GM04503 (cell line): Measurements from ENCODE around the gene CAT.
A peak's percentile ranks its signal among the peaks of the same experiment; 100 is the strongest.

ENCODE experiments used
- DNase-seq: peaks from one replicate; pipeline ENCODE4 v3.0.0-alpha.2; 2012; ENCODE audit warnings: low read depth

Gene CAT

GRCh38 chr11:34495724-34496377, 57.1 kb downstream of the CAT start:
- no peak for DNase-seq

GRCh38 chr11:34499719-34500500, 61.2 kb downstream of the CAT start:
- DNase-seq = no peak

- DNase-seq = peak; percentile 69
Observed at GRCh38 chr11:34501500-34501899, 62.8 kb downstream of the CAT start.

- DNase-seq = no peak
Observed at GRCh38 chr11:34501949-34502348, 63.2 kb downstream of the CAT start.

DNA sequence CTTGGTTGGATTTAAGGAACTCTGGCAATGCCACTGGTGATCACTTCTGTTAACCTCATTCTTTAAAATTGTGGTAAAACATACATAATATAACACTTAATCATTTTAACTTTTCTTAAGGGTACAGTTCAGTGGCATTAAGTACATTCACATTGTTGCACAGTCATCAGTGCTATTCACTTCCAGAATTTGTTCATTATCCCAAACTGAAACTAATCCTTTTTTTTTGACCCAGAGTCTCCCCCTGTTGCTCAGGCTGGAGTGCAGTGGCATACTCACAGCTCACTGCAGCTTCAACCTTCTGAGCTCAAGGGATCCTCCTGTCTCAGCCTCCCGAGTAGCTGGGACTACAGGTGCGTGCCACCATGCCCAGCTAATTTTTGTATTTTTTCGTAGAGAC, 64.2 kb downstream of the CAT start:
- DNase-seq = no peak

- no peak for DNase-seq
Observed at GRCh38 chr11:34505874-34506273, 67.1 kb downstream of the CAT start.

GRCh38 chr11:34507156-34507555, 68.4 kb downstream of the CAT start:
- DNase-seq = no peak

GRCh38 chr11:34507610-34508009, 68.9 kb downstream of the CAT start:
- no peak for DNase-seq

DNA sequence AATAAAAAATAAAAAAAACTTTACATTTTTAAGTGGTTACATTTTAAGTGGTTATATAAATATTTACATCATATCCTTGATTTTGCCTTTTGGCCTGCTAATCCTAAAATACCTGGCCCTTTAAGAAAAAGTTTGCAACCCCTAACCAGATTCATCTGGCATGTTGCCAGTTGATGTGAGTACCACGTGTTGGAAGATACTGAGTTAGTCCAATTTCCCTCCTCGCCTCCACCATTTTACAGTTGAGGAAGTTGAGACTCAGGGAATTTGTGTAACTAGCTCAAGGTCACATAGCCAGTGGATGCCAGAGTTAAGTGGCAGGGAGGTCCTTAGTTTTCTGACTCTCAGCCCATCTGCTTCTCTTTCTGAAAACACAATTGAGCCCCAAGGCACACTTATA, 69.8 kb downstream of the CAT start:
- no peak for DNase-seq

DNA sequence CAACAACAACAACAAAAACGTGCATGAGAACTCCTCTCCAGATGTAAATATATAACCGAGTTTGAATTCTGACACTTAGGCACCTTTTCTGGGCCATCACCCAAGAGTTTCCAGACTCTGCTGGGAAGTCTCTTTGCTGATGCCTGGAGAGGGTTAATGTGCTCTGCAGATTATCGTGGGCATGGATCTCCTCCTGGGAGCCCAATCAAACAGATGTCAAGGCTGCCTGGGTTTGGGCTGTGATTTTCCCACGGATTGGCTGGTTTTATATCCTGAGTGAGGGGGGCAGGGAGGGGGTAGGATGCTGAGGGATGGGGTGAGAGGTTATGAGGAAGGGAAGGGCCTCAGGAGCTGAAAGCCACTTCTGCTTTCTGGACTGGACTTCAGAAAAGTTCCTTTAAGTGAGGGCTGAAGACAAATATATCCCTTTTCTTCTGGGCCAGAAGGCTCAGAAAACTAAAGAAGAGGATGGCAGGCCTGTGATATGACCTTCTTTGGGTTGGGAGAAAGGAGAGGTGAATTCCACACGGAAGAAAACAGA, 70.7 kb downstream of the CAT start:
- DNase-seq = no peak

DNA sequence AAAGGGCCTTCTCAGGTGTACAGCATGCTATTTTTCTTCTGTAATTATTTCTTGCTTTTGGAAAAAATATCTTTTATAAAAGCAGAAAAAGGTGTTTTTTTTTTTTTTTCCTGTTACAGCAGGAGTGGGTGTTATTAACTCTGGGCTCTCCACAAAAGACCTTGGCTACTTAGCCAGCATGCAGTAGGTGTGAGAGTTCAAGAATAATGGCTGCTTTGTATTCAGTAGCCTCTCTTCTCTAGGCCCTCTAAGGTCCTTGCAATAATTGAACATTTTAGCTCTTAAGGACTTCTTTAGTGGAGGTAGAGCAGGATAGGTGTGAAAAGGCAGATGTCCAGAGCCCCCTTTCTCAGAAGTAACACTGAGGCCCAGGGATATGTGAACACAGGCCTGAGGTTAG, 71.5 kb downstream of the CAT start:
- DNase-seq = no peak

GRCh38 chr11:34510673-34511072, 71.9 kb downstream of the CAT start:
- no peak for DNase-seq

- no peak for DNase-seq
Observed at GRCh38 chr11:34512840-34513681, 74.3 kb downstream of the CAT start.

DNA sequence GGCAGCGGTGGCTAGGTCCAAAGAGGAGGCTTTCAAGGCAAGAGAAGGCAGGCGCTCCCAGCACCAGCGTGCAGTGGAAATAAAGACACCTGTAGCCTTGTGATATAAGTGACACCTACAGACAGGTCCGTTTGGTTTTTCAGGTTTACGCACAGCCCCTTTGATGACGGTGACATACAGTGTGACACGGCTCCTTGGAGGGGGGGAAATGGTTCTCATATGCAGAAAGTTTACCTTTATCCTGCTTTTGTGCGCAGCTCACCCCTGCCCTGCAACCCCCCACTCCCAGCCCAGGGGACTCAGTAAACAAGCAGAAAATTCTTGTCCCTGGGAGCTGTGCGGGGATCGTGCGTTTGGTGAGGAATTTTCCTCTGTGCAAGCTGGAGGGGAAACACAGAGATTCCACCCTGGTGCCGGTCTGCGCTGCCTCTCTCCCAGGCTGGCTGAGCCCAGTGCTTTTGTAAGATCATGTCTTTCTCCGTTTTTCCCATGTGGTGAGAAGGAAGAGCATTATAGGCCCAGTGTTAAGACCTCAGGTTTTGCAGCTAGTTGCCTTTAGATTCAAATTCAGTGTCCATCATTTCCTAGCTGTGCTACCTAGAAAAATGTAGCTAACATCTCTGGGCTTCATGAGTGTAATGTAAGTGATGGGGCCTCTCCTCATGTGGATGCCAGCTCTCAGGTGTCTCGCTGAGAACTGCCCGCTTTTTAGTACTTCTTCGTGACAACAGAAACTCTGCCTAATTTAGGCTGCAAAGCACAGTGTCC, 75.1 kb downstream of the CAT start, which contains the start of gene ELF5:
Gene ELF5 (minus strand): TSS at position 113 of the 768 bp plus-strand sequence. CDS start 8,045 bp downstream, outside the sequence.
- DNase-seq = no peak

- no peak for DNase-seq
Observed at GRCh38 chr11:34514597-34514996, 75.9 kb downstream of the CAT start.

DNA sequence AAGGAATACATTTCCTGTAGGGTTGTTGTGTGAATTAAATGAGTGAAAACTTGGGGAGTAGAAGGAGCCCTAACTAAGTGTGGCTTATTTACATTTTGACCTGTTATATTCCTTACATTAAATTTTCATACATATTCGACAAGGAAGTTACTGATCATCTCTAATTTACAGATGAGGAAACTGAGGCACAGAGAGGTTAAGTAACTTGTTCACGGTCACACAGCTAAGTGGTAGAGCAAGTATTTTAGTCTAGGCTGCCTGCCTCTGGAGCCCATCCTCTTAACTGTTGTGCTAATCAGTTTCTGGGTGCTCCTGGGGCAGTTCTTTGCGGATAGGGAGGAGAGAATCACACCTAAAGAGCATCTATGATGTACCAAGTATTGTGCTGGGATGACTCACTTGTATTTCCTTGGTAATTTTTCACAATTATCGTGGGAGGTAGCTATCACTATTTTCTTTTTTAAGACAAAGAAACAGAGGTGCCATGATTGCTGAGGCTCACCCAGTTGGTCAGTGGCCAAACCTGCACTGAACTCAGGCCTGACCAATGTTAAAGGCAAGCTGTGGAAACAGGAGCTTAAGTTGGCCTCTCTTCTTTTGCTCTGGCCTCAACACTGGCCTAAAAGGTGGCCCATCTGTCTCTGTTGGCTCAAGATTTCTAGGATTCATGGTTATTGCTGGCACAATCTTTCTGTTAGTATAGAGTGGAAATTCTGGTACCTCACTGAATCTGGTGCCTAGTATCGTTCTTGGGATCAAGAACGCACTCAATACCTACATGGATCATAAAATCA, 77.7 kb downstream of the CAT start:
- DNase-seq = no peak

- no peak for DNase-seq
Observed at GRCh38 chr11:34519595-34520235, 81.0 kb downstream of the CAT start.

GRCh38 chr11:34521265-34521664, 82.5 kb downstream of the CAT start:
- DNase-seq = no peak
